K562 (cell line): ENCODE data around the gene PRPF38A. TPM values are rescaled to one million over a fixed set of nuclear protein-coding genes. Genes with fewer than 3 reads are reported as not detected.

ENCODE experiments used
- BHLHE40 ChIP-seq: IDR thresholded peaks from 2 replicates; pipeline ENCODE4 v1.6.1; 2011; ENCODE audit warnings: low read length, improper control_type of control experiment
- E4F1 ChIP-seq: fragments of 250-450 bp; sonication (Bioruptor Pico); IDR thresholded peaks from 2 replicates; pipeline ENCODE4 v1.5.0; 2021; ENCODE audit warnings: mild to moderate bottlenecking, borderline replicate concordance
- MEIS2 ChIP-seq: fragments of 450-650 bp; IDR thresholded peaks from 2 replicates; pipeline ENCODE4 v1.6.1; 2014; ENCODE audit warnings: mild to moderate bottlenecking; ENCODE audit not compliant: partially characterized antibody
- RUNX1 ChIP-seq: sonication (generic); IDR thresholded peaks from 2 replicates; pipeline ENCODE4 v1.6.1; 2016; ENCODE audit warnings: antibody characterized with exemption, low read depth
- TFAP4 ChIP-seq: sonication (generic); formaldehyde crosslinking; IDR thresholded peaks from 2 replicates; pipeline ENCODE4 v1.8.0; 2022; ENCODE audit warnings: missing genetic modification reagents, mild to moderate bottlenecking, moderate library complexity, borderline replicate concordance
- ZBTB40 ChIP-seq, 2 experiments: fragments of 450-650 bp in 1 of 2; sonication (generic) in 1 of 2; formaldehyde crosslinking in 1 of 2; IDR thresholded peaks; 2 replicates each; pipeline versions ENCODE4 v1.7.1 to v1.9.0; 2016 to 2022; ENCODE audit warnings: inconsistent platforms in 1 of 2, mild to moderate bottlenecking in 1 of 2, missing genetic modification reagents in 1 of 2
- polyA plus RNA-seq, 8 experiments: library from polyadenylated mRNA; depleted of rRNA in 4 of 8; stranded (reverse) in 5 of 8; unstranded in 3 of 8; fragments of >200 nt; fragmentation: Nextera tagmentation in 2 of 8; fragmentation: Illumina TruSeq in 1 of 8; extraction: Ambion mirVana in 2 of 8; extraction: Trizol in 1 of 8; gene quantifications; 2 replicates each; pipeline versions ENCODE4 v1.2.1 to v1.2.3, GENCODE V29; 2011 to 2014; ENCODE audit warnings: inconsistent platforms in 1 of 8, missing spikeins in 1 of 8
- total RNA-seq, 7 experiments: library from RNA; depleted of rRNA in 6 of 7; stranded (reverse); fragments of >200 nt in 6 of 7; fragmentation: Illumina TruSeq in 2 of 7; extraction: Trizol in 2 of 7; gene quantifications; 2 replicates each; pipeline versions ENCODE4 v1.2.1 to v1.2.3, GENCODE V29; 2011 to 2021; ENCODE audit warnings: low replicate concordance in 1 of 7

Gene PRPF38A
- total and polyA plus RNA-seq, 9 of the 15 experiments (the other 6 are each of a cell fraction or from before 2014, with no cell fraction given) = 53.6 to 198 (median 89.2) TPM

GRCh38 chr1:52423771-52424170, 19.4 kb downstream of the PRPF38A start (continued):
- TF ChIP-seq E4F1 (CRISPR knock-in tag) (0 out of 2 replicates have a peak, but pooled peaks have one; percentile 40), ZBTB40 (IDR thresholded peaks at IDR 0.05) (0 out of 2 replicates have a peak, but pooled peaks have one; percentile 14), ZBTB40 (CRISPR knock-in tag; IDR thresholded peaks at IDR 0.05) (no peak), MEIS2 (peak; percentile 15), BHLHE40 (0 out of 2 replicates have a peak, but pooled peaks have one; percentile 12), RUNX1 (no peak), TFAP4 (CRISPR knock-in tag) (0 out of 2 replicates have a peak, but pooled peaks have one; percentile 42)
